MM.1S (cell line): ENCODE measurements around the gene MPST.

Experiments used
- DNase-seq: peaks from one replicate; pipeline ENCODE4 v3.0.0-alpha.2; 2015
- H2AFZ ChIP-seq: fragments of 300-600 bp; sonication (generic); 2 replicates; pipeline ENCODE4 v1.6.0; 2016; ENCODE audit warnings: antibody characterized with exemption, low read length
- H3F3A ChIP-seq: fragments of 300-600 bp; sonication (generic); 2 replicates; pipeline ENCODE4 v1.6.1; 2016; ENCODE audit warnings: mild to moderate bottlenecking, antibody characterized with exemption, low read length, moderate library complexity, mixed read lengths; ENCODE audit not compliant: insufficient read depth
- H3K27ac ChIP-seq: fragments of 300-600 bp; sonication (generic); 2 replicates; pipeline ENCODE4 v1.5.1; 2016; ENCODE audit warnings: mild to moderate bottlenecking, low read length
- H3K27me3 ChIP-seq: fragments of 300-600 bp; sonication (generic); replicated peaks from 2 replicates; pipeline ENCODE4 v1.6.0; 2016; ENCODE audit warnings: low read length; ENCODE audit not compliant: insufficient read depth
- H3K36me3 ChIP-seq: fragments of 300-600 bp; sonication (generic); replicated peaks from 2 replicates; pipeline ENCODE4 v1.6.1; 2016; ENCODE audit warnings: mild to moderate bottlenecking, low read length, mixed read lengths; ENCODE audit not compliant: insufficient read depth
- H3K4me1 ChIP-seq: fragments of 300-600 bp; sonication (generic); 2 replicates; pipeline ENCODE4 v1.6.1; 2016; ENCODE audit warnings: low read length, mixed read lengths
- H3K4me2 ChIP-seq: fragments of 300-600 bp; sonication (generic); 2 replicates; pipeline ENCODE4 v1.6.0; 2016; ENCODE audit warnings: low read depth, low read length
- H3K4me3 ChIP-seq: fragments of 300-600 bp; sonication (generic); 2 replicates; pipeline ENCODE4 v1.5.1; 2016; ENCODE audit warnings: low read length, mixed read lengths
- H3K79me2 ChIP-seq: fragments of 300-600 bp; sonication (generic); 2 replicates; pipeline ENCODE4 v1.6.1; 2016; ENCODE audit warnings: mixed run types, low read length, mixed read lengths
- H3K9ac ChIP-seq: fragments of 300-600 bp; sonication (generic); 2 replicates; pipeline ENCODE4 v1.6.1; 2016; ENCODE audit warnings: low read length, mixed read lengths
- H3K9me2 ChIP-seq: fragments of 300-600 bp; sonication (generic); replicated peaks from 2 replicates; pipeline ENCODE4 v1.6.1; 2016; ENCODE audit warnings: mild to moderate bottlenecking, low read length, mixed read lengths; ENCODE audit not compliant: insufficient read depth
- H3K9me3 ChIP-seq: fragments of 300-600 bp; sonication (generic); replicated peaks from 2 replicates; pipeline ENCODE4 v1.6.1; 2016; ENCODE audit warnings: mild to moderate bottlenecking, low read length, mixed read lengths; ENCODE audit not compliant: insufficient read depth
- H4K20me1 ChIP-seq: fragments of 300-600 bp; sonication (generic); 2 replicates; pipeline ENCODE4 v1.6.1; 2016; ENCODE audit warnings: mild to moderate bottlenecking, low read length, moderate library complexity, mixed read lengths; ENCODE audit not compliant: insufficient read depth
- EZH2 ChIP-seq: fragments of 300-600 bp; sonication (generic); optimal IDR thresholded peaks from 2 replicates; pipeline ENCODE3; 2017; ENCODE audit warnings: low read depth, mild to moderate bottlenecking, antibody characterized with exemption, low read length, mixed read lengths
- EZH2phosphoT487 ChIP-seq: fragments of 300-600 bp; sonication (generic); IDR thresholded peaks from 2 replicates; pipeline ENCODE4 v1.6.1; 2018; ENCODE audit warnings: antibody characterized with exemption, low read length
- TF ChIP-seq, protein P1 (sequence below): fragments of 300-600 bp; sonication (generic); IDR thresholded peaks from 2 replicates; pipeline ENCODE4 v1.5.1; 2016; ENCODE audit warnings: antibody characterized with exemption, low read length, mixed read lengths

Gene MPST

DNA sequence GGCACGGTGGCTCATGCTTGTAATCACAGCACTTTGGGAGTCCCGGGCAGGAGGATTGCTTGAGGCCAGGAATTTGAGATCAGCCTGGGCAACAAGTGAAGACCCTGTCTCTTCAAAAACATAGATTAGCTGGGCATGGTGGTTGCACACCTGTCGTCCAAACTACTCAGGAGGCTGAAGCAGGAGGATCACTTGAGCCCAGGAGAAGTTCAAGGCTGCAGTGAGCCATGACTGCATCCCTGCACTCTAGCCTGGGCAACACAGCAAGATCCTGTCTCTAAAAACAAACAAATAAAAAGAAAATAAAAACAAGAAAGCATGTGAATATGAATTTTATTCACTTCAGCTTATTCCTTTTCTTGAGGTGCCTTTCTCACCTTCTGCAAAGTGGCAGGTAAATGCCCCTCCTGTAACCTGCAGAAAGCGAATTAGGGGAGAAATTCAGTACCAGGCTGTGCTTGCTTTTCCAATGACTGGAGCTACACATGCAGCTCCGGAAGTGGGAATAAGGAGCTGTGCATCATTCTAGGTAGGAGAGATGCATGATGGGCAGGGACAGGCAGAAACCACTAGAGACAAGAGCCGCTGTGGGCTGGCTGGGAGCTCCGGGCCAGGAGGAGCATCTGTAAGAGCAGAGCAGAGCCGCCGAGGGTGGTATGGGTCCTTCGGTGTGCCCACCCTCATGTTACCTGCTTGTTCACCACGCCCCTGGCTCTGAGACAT, 17.3 kb downstream of the MPST start:
- H2AFZ ChIP-seq: no peak overlapping the region
- H3K36me3 ChIP-seq: no peaks in the 10 kb centered on the region
- no peak overlapping the region for H3K9ac ChIP-seq
- H3K9me2 ChIP-seq: no peaks in the 10 kb centered on the region
- H3F3A ChIP-seq: no peaks in the 10 kb centered on the region
- H3K79me2 ChIP-seq: no peaks in the 10 kb centered on the region
- TF ChIP-seq EZH2phosphoT487 (no peak), EZH2 (no peak)
- TF ChIP-seq, protein P1, sequence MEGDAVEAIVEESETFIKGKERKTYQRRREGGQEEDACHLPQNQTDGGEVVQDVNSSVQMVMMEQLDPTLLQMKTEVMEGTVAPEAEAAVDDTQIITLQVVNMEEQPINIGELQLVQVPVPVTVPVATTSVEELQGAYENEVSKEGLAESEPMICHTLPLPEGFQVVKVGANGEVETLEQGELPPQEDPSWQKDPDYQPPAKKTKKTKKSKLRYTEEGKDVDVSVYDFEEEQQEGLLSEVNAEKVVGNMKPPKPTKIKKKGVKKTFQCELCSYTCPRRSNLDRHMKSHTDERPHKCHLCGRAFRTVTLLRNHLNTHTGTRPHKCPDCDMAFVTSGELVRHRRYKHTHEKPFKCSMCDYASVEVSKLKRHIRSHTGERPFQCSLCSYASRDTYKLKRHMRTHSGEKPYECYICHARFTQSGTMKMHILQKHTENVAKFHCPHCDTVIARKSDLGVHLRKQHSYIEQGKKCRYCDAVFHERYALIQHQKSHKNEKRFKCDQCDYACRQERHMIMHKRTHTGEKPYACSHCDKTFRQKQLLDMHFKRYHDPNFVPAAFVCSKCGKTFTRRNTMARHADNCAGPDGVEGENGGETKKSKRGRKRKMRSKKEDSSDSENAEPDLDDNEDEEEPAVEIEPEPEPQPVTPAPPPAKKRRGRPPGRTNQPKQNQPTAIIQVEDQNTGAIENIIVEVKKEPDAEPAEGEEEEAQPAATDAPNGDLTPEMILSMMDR: no peak
- H3K9me3 ChIP-seq: no peaks in the 10 kb centered on the region
- DNase-seq: no peak
- H3K27ac ChIP-seq: no peak overlapping the region
- H3K4me2 ChIP-seq: no peak overlapping the region
- peaks cover 35% of the 10 kb centered on the region for H3K27me3 ChIP-seq
- no peaks in the 10 kb centered on the region for H3K4me1 ChIP-seq
- no peaks in the 10 kb centered on the region for H4K20me1 ChIP-seq
- no peak overlapping the region for H3K4me3 ChIP-seq

DNA sequence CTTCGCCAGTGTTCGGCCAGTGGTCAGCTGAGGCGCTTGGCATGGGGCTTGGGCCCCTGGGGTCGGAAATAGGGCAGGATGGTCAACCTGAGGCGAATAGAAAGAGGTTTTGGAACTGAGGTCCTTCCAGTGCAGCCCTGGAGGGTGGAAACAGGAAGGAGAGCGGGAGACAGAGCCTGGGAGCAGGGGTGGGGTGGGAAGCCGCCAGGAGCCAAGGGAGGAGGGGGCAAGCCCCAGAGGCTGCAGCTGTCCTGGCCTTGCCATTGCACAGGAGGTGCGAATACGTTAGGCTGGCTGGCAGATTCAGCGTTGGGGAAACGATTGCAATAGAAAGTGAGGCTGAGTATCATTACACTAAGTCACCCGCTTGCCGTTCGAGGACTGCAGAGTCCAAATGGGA, 18.1 kb downstream of the MPST start:
- no peaks in the 10 kb centered on the region for H3K9me3 ChIP-seq
- H3K9me2 ChIP-seq: no peaks in the 10 kb centered on the region
- no peak overlapping the region for H3K27ac ChIP-seq
- H4K20me1 ChIP-seq: no peaks in the 10 kb centered on the region
- no peaks in the 10 kb centered on the region for H3K4me1 ChIP-seq
- peaks cover 35% of the 10 kb centered on the region for H3K27me3 ChIP-seq
- H2AFZ ChIP-seq: no peak overlapping the region
- no peaks in the 10 kb centered on the region for H3K36me3 ChIP-seq
- no peaks in the 10 kb centered on the region for H3K79me2 ChIP-seq
- H3K9ac ChIP-seq: no peak overlapping the region
- no peak overlapping the region for H3K4me2 ChIP-seq
- H3K4me3 ChIP-seq: no peak overlapping the region
- no peak for DNase-seq
- no peaks in the 10 kb centered on the region for H3F3A ChIP-seq
- TF ChIP-seq EZH2phosphoT487: no peak
- TF ChIP-seq EZH2: no peak
- TF ChIP-seq, protein P1: no peak

DNA sequence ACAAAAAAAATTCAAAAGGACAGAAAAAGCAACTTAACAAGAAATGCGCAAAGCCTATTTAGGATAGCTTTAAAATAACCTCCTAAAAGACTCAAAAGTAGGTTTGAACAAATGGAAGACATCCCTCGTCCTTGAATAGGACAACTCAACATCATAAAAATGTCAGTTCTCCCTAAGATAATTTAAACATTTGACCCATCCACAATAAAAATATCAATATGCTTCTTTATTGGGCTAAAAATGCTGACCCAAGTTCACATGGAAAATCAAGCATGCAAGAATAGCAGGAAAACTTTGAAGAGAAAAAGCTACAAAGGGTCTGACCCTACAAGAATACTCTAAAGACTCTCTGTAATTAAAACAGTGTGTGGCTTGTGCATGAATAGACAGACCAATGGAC, 19.9 kb downstream of the MPST start:
- TF ChIP-seq EZH2 (no peak), EZH2phosphoT487 (no peak)
- TF ChIP-seq, protein P1: no peak
- H3K9me3 ChIP-seq: no peaks in the 10 kb centered on the region
- H3F3A ChIP-seq: no peaks in the 10 kb centered on the region
- H3K79me2 ChIP-seq: no peaks in the 10 kb centered on the region
- H3K9me2 ChIP-seq: no peaks in the 10 kb centered on the region
- H3K27me3 ChIP-seq: peaks cover 33% of the 10 kb centered on the region
- no peak overlapping the region for H3K4me2 ChIP-seq
- no peak overlapping the region for H3K9ac ChIP-seq
- no peak overlapping the region for H3K27ac ChIP-seq
- DNase-seq: no peak
- H2AFZ ChIP-seq: no peak overlapping the region
- H3K4me1 ChIP-seq: 0 out of 2 replicates have a peak, but pooled peaks cover 3% of the 10 kb centered on the region
- no peaks in the 10 kb centered on the region for H3K36me3 ChIP-seq
- H4K20me1 ChIP-seq: no peaks in the 10 kb centered on the region
- H3K4me3 ChIP-seq: no peak overlapping the region
